Measurements from ENCODE around the gene RBMS2.

DNA sequence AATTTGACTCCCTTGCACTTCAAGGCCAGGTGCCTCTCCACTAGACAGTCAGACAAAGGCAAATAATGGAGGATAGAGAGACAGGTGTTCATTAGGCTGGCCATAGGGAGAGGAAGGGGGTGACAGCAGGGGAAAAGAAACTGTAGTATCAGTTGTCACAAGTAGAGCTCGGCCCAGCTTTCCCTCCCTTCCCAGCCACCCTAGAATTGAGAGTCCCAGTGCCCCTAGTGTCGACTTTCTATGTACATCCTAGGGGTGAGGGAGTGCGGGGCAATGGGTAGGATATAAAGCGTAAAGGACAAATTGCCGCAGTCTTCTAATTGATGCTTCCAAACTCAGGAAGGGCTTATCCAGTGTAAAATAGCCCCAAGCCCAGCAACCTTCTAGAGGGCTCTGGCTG is 69.5 kb downstream of the RBMS2 start:
- no peak for TF ChIP-seq CTCF (conservative IDR thresholded peaks at IDR 0.05)
- TF ChIP-seq ZFX (IDR thresholded peaks at IDR 0.05): no peak
